ENCODE measurements around the gene EEF1G.
"Not testable (repeated sequence)": the region's sequence is repeated elsewhere in the genome, so short reads cannot be mapped to it uniquely, and the experiment has no call there.

The EEF1G gene

GRCh38 chr11:62577046-62577714 is 3.5 kb upstream of the EEF1G start:
- DNase-seq (ENCODE audit: low read depth), result no peak

GRCh38 chr11:62575837-62576236 is 2.1 kb upstream of the EEF1G start:
- no peak for DNase-seq (ENCODE audit: low read depth)

- no peak for DNase-seq (ENCODE audit: low read depth)
These were observed 1.5 kb upstream of the EEF1G start for GRCh38 chr11:62575156-62575555.

GRCh38 chr11:62574363-62575071 is 826 bp upstream of the EEF1G start:
- DNase-seq (ENCODE audit: low read depth), result no peak

- DNase-seq (ENCODE audit: low read depth), result no peak
These were observed 592 bp downstream of the EEF1G start for GRCh38 chr11:62573006-62573591.

GRCh38 chr11:62572431-62572830 is 1.3 kb downstream of the EEF1G start:
- no peak for DNase-seq (ENCODE audit: low read depth)

GRCh38 chr11:62571493-62571892 is 2.2 kb downstream of the EEF1G start:
- DNase-seq (ENCODE audit: low read depth), result not testable (repeated sequence)

- not testable (repeated sequence) for DNase-seq (ENCODE audit: low read depth)
These were observed 2.8 kb downstream of the EEF1G start for GRCh38 chr11:62570903-62571302.

- DNase-seq (ENCODE audit: low read depth), result no peak
These were observed 4.1 kb downstream of the EEF1G start for GRCh38 chr11:62569611-62570010.

- DNase-seq (ENCODE audit: low read depth), result no peak
These were observed 6.6 kb downstream of the EEF1G start for GRCh38 chr11:62567018-62567633.

- DNase-seq (ENCODE audit: low read depth), result no peak
These were observed 7.4 kb downstream of the EEF1G start for GRCh38 chr11:62566247-62566646.

- no peak for DNase-seq (ENCODE audit: low read depth)
These were observed 8.4 kb downstream of the EEF1G start for GRCh38 chr11:62565100-62565802.

- DNase-seq (ENCODE audit: low read depth), result not testable (repeated sequence)
These were observed 11.9 kb downstream of the EEF1G start for GRCh38 chr11:62561677-62562230.

GRCh38 chr11:62560566-62561103 is 13.1 kb downstream of the EEF1G start:
- peak; percentile 62 for DNase-seq (ENCODE audit: low read depth)

GRCh38 chr11:62559626-62560025 is 14.1 kb downstream of the EEF1G start:
- DNase-seq (ENCODE audit: low read depth), result not testable (repeated sequence)

- DNase-seq (ENCODE audit: low read depth), result no peak
These were observed 14.5 kb downstream of the EEF1G start for GRCh38 chr11:62559204-62559603.

- DNase-seq (ENCODE audit: low read depth), result no peak
These were observed 15.0 kb downstream of the EEF1G start for GRCh38 chr11:62558669-62559068.

- DNase-seq (ENCODE audit: low read depth), result no peak
These were observed 16.6 kb downstream of the EEF1G start for GRCh38 chr11:62556875-62557631.

- peak; percentile 77 for DNase-seq (ENCODE audit: low read depth)
These were observed 17.4 kb downstream of the EEF1G start for GRCh38 chr11:62556108-62556874.

GRCh38 chr11:62555464-62556107 is 18.1 kb downstream of the EEF1G start:
- DNase-seq (ENCODE audit: low read depth), result no peak
